ENCODE results near the gene RARB.

DNA sequence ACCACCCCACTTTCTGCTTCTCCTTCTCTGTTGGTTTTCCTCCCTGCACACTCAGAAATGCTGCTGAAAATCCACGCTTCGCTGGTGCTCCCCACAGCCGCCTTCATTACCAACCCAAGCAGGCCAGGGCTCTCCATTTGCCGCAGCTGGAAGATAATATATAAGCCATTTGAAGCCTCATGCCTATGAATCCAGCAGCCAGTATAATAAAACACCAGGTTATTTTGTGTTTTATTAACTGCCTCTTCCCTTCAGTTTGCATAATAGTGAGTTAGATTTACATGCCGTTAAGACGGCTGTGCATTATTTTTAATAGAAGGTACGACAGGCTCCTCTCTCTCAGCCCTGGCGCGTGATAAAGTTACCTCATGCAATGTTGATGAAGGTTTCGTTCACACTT is 150.0 kb downstream of the RARB start:
- TF ChIP-seq ZFP30 (CRISPR knock-in tag; IDR thresholded peaks at IDR 0.05) = no peak
- no peak for TF ChIP-seq ESRRG (CRISPR knock-in tag; IDR thresholded peaks at IDR 0.05)
- TF ChIP-seq CSDC2 (CRISPR knock-in tag; IDR thresholded peaks at IDR 0.05) = no peak
- TF ChIP-seq, protein P1, sequence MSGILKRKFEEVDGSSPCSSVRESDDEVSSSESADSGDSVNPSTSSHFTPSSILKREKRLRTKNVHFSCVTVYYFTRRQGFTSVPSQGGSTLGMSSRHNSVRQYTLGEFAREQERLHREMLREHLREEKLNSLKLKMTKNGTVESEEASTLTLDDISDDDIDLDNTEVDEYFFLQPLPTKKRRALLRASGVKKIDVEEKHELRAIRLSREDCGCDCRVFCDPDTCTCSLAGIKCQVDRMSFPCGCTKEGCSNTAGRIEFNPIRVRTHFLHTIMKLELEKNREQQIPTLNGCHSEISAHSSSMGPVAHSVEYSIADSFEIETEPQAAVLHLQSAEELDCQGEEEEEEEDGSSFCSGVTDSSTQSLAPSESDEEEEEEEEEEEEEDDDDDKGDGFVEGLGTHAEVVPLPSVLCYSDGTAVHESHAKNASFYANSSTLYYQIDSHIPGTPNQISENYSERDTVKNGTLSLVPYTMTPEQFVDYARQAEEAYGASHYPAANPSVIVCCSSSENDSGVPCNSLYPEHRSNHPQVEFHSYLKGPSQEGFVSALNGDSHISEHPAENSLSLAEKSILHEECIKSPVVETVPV (CRISPR knock-in tag; IDR thresholded peaks at IDR 0.05) = no peak
- TF ChIP-seq OSR1 (CRISPR knock-in tag; IDR thresholded peaks at IDR 0.05) = no peak
- TF ChIP-seq ARNTL (CRISPR knock-in tag; IDR thresholded peaks at IDR 0.05; ENCODE audit: borderline replicate concordance, low read depth) = no peak
- TF ChIP-seq, protein P2, sequence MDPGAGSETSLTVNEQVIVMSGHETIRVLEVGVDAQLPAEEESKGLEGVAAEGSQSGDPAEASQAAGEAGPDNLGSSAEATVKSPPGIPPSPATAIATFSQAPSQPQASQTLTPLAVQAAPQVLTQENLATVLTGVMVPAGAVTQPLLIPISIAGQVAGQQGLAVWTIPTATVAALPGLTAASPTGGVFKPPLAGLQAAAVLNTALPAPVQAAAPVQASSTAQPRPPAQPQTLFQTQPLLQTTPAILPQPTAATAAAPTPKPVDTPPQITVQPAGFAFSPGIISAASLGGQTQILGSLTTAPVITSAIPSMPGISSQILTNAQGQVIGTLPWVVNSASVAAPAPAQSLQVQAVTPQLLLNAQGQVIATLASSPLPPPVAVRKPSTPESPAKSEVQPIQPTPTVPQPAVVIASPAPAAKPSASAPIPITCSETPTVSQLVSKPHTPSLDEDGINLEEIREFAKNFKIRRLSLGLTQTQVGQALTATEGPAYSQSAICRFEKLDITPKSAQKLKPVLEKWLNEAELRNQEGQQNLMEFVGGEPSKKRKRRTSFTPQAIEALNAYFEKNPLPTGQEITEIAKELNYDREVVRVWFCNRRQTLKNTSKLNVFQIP (CRISPR knock-in tag; IDR thresholded peaks at IDR 0.05; ENCODE audit: borderline replicate concordance, low read depth) = no peak
- TF ChIP-seq ZNF70 (CRISPR knock-in tag; IDR thresholded peaks at IDR 0.05) = no peak
- TF ChIP-seq, protein P3, sequence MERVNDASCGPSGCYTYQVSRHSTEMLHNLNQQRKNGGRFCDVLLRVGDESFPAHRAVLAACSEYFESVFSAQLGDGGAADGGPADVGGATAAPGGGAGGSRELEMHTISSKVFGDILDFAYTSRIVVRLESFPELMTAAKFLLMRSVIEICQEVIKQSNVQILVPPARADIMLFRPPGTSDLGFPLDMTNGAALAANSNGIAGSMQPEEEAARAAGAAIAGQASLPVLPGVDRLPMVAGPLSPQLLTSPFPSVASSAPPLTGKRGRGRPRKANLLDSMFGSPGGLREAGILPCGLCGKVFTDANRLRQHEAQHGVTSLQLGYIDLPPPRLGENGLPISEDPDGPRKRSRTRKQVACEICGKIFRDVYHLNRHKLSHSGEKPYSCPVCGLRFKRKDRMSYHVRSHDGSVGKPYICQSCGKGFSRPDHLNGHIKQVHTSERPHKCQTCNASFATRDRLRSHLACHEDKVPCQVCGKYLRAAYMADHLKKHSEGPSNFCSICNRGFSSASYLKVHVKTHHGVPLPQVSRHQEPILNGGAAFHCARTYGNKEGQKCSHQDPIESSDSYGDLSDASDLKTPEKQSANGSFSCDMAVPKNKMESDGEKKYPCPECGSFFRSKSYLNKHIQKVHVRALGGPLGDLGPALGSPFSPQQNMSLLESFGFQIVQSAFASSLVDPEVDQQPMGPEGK (CRISPR knock-in tag; IDR thresholded peaks at IDR 0.05; ENCODE audit: borderline replicate concordance) = no peak
- TF ChIP-seq TCF4 (CRISPR knock-in tag; IDR thresholded peaks at IDR 0.05; ENCODE audit: borderline replicate concordance) = no peak

Measured in SK-N-SH treated with all-trans-retinoic acid at 6 μM for 48 hours (cell line).